Measurements from ENCODE around the gene NR6A1.

The NR6A1 gene

GRCh38 chr9:124602632-124603031 is 168.5 kb downstream of the NR6A1 start:
- intact Hi-C loops (cut with micrococcal nuclease) = no loop called here
- Mint-ChIP-seq H3K27me3 (no peaks in the 10 kb centered on the region), H3K4me1 (ENCODE audit: low read depth) (no peaks in the 10 kb centered on the region), H3K4me3 (no peak overlapping the region), H3K27ac (no peak overlapping the region), H3K9me3 (no peaks in the 10 kb centered on the region), H3K36me3 (ENCODE audit: low read depth) (no peaks in the 10 kb centered on the region)

GRCh38 chr9:124602204-124602603 is 168.9 kb downstream of the NR6A1 start:
- Mint-ChIP-seq H3K27ac (no peak overlapping the region), H3K9me3 (no peaks in the 10 kb centered on the region), H3K27me3 (no peaks in the 10 kb centered on the region), H3K4me3 (no peak overlapping the region), H3K4me1 (ENCODE audit: low read depth) (no peaks in the 10 kb centered on the region), H3K36me3 (ENCODE audit: low read depth) (no peaks in the 10 kb centered on the region)
- intact Hi-C loops (cut with micrococcal nuclease) = no loop called here

- intact Hi-C loops (cut with micrococcal nuclease) = no loop called here
- no peak overlapping the region for H3K27ac Mint-ChIP-seq
- H3K4me1 Mint-ChIP-seq (ENCODE audit: low read depth) = no peaks in the 10 kb centered on the region
- no peaks in the 10 kb centered on the region for H3K27me3 Mint-ChIP-seq
- no peak overlapping the region for H3K4me3 Mint-ChIP-seq
- no peaks in the 10 kb centered on the region for H3K9me3 Mint-ChIP-seq
- no peaks in the 10 kb centered on the region for H3K36me3 Mint-ChIP-seq (ENCODE audit: low read depth)
These were observed 170.7 kb downstream of the NR6A1 start for GRCh38 chr9:124600407-124600806.

- intact Hi-C loops (cut with micrococcal nuclease) = no loop called here
- Mint-ChIP-seq H3K4me1 (ENCODE audit: low read depth) (no peaks in the 10 kb centered on the region), H3K27ac (no peak overlapping the region), H3K4me3 (no peak overlapping the region), H3K36me3 (ENCODE audit: low read depth) (no peaks in the 10 kb centered on the region), H3K27me3 (no peaks in the 10 kb centered on the region), H3K9me3 (no peaks in the 10 kb centered on the region)
These were observed 171.9 kb downstream of the NR6A1 start for GRCh38 chr9:124599121-124599795.

- Mint-ChIP-seq H3K4me1 (ENCODE audit: low read depth) (peaks cover 8% of the 10 kb centered on the region), H3K27ac (no peak overlapping the region), H3K36me3 (ENCODE audit: low read depth) (no peaks in the 10 kb centered on the region), H3K4me3 (no peak overlapping the region), H3K27me3 (no peaks in the 10 kb centered on the region), H3K9me3 (no peaks in the 10 kb centered on the region)
- intact Hi-C loops (cut with micrococcal nuclease) = no loop called here
These were observed 173.1 kb downstream of the NR6A1 start for GRCh38 chr9:124598048-124598447.

- no peaks in the 10 kb centered on the region for H3K27me3 Mint-ChIP-seq
- intact Hi-C loops (cut with micrococcal nuclease) = no loop called here
- peaks cover 8% of the 10 kb centered on the region for H3K4me1 Mint-ChIP-seq (ENCODE audit: low read depth)
- H3K27ac Mint-ChIP-seq = no peak overlapping the region
- H3K9me3 Mint-ChIP-seq = no peaks in the 10 kb centered on the region
- no peak overlapping the region for H3K4me3 Mint-ChIP-seq
- no peaks in the 10 kb centered on the region for H3K36me3 Mint-ChIP-seq (ENCODE audit: low read depth)
These were observed 174.8 kb downstream of the NR6A1 start for GRCh38 chr9:124596172-124596839.

- H3K4me1 Mint-ChIP-seq (ENCODE audit: low read depth) = peaks cover 8% of the 10 kb centered on the region
- H3K27me3 Mint-ChIP-seq = no peaks in the 10 kb centered on the region
- no peak overlapping the region for H3K4me3 Mint-ChIP-seq
- no peaks in the 10 kb centered on the region for H3K36me3 Mint-ChIP-seq (ENCODE audit: low read depth)
- H3K9me3 Mint-ChIP-seq = no peaks in the 10 kb centered on the region
- no peak overlapping the region for H3K27ac Mint-ChIP-seq
- intact Hi-C loops (cut with micrococcal nuclease) = no loop called here
These were observed 175.4 kb downstream of the NR6A1 start for GRCh38 chr9:124595743-124596142.

GRCh38 chr9:124594673-124595072 is 176.4 kb downstream of the NR6A1 start:
- H3K27me3 Mint-ChIP-seq = no peaks in the 10 kb centered on the region

GRCh38 chr9:124594225-124594624 is 176.9 kb downstream of the NR6A1 start:
- Mint-ChIP-seq H3K4me1 (ENCODE audit: low read depth) (peaks cover 8% of the 10 kb centered on the region), H3K27ac (no peak overlapping the region), H3K4me3 (no peak overlapping the region), H3K27me3 (no peaks in the 10 kb centered on the region), H3K9me3 (no peaks in the 10 kb centered on the region), H3K36me3 (ENCODE audit: low read depth) (no peaks in the 10 kb centered on the region)
- intact Hi-C loops (cut with micrococcal nuclease) = no loop called here

More at GRCh38 chr9:124594673-124595072, 176.4 kb downstream of the NR6A1 start:
- H3K36me3 Mint-ChIP-seq (ENCODE audit: low read depth) = no peaks in the 10 kb centered on the region
- H3K27ac Mint-ChIP-seq = no peak overlapping the region
- intact Hi-C loops (cut with micrococcal nuclease) = no loop called here
- H3K9me3 Mint-ChIP-seq = no peaks in the 10 kb centered on the region
- H3K4me3 Mint-ChIP-seq = no peak overlapping the region
- peaks cover 8% of the 10 kb centered on the region for H3K4me1 Mint-ChIP-seq (ENCODE audit: low read depth)

GRCh38 chr9:124593651-124594058 is 177.5 kb downstream of the NR6A1 start:
- Mint-ChIP-seq H3K4me1 (ENCODE audit: low read depth) (peaks cover 8% of the 10 kb centered on the region), H3K27ac (no peak overlapping the region), H3K9me3 (no peaks in the 10 kb centered on the region), H3K4me3 (no peak overlapping the region), H3K36me3 (ENCODE audit: low read depth) (no peaks in the 10 kb centered on the region), H3K27me3 (no peaks in the 10 kb centered on the region)
- intact Hi-C loops (cut with micrococcal nuclease) = no loop called here

- no peaks in the 10 kb centered on the region for H3K9me3 Mint-ChIP-seq
- no peak overlapping the region for H3K27ac Mint-ChIP-seq
- no peaks in the 10 kb centered on the region for H3K27me3 Mint-ChIP-seq
- H3K36me3 Mint-ChIP-seq (ENCODE audit: low read depth) = no peaks in the 10 kb centered on the region
- intact Hi-C loops (cut with micrococcal nuclease) = no loop called here
- peaks cover 8% of the 10 kb centered on the region for H3K4me1 Mint-ChIP-seq (ENCODE audit: low read depth)
- H3K4me3 Mint-ChIP-seq = no peak overlapping the region
These were observed 177.9 kb downstream of the NR6A1 start for GRCh38 chr9:124593200-124593599.

- H3K4me3 Mint-ChIP-seq = no peak overlapping the region
- intact Hi-C loops (cut with micrococcal nuclease) = no loop called here
- no peak overlapping the region for H3K27ac Mint-ChIP-seq
- no peaks in the 10 kb centered on the region for H3K27me3 Mint-ChIP-seq
- H3K9me3 Mint-ChIP-seq = no peaks in the 10 kb centered on the region
- H3K36me3 Mint-ChIP-seq (ENCODE audit: low read depth) = no peaks in the 10 kb centered on the region
- peaks cover 8% of the 10 kb centered on the region for H3K4me1 Mint-ChIP-seq (ENCODE audit: low read depth)
These were observed 180.0 kb downstream of the NR6A1 start for GRCh38 chr9:124590889-124591641.

GRCh38 chr9:124584631-124585030 is 186.5 kb downstream of the NR6A1 start:
- no peaks in the 10 kb centered on the region for H3K9me3 Mint-ChIP-seq
- H3K4me3 Mint-ChIP-seq = no peak overlapping the region
- H3K4me1 Mint-ChIP-seq (ENCODE audit: low read depth) = no peaks in the 10 kb centered on the region
- intact Hi-C loops (cut with micrococcal nuclease) = no loop called here
- H3K27me3 Mint-ChIP-seq = no peaks in the 10 kb centered on the region
- H3K36me3 Mint-ChIP-seq (ENCODE audit: low read depth) = no peaks in the 10 kb centered on the region
- no peak overlapping the region for H3K27ac Mint-ChIP-seq

GRCh38 chr9:124583134-124583533 is 188.0 kb downstream of the NR6A1 start:
- no peak overlapping the region for H3K4me3 Mint-ChIP-seq
- intact Hi-C loops (cut with micrococcal nuclease) = no loop called here
- H3K36me3 Mint-ChIP-seq (ENCODE audit: low read depth) = no peaks in the 10 kb centered on the region
- no peaks in the 10 kb centered on the region for H3K4me1 Mint-ChIP-seq (ENCODE audit: low read depth)
- H3K27ac Mint-ChIP-seq = no peak overlapping the region
- no peaks in the 10 kb centered on the region for H3K27me3 Mint-ChIP-seq
- no peaks in the 10 kb centered on the region for H3K9me3 Mint-ChIP-seq

Data from dendritic cell treated with granulocyte-macrophage colony-stimulating factor and Interleukin-4, amounts not matched to agents 40 ng/mL and 50 ng/mL, for 4 days (primary cell).